Left renal pelvis (tissue), 4 donors: ENCODE results near the gene SAMHD1. TPM values are rescaled to one million over a fixed set of nuclear protein-coding genes. Genes with fewer than 3 reads are reported as not detected.
"Not testable (repeated sequence)": the region's sequence is repeated elsewhere in the genome, so short reads cannot be mapped to it uniquely, and the experiment has no call there.

ENCODE experiments used
- DNase-seq, 4 donors: peaks; one replicate each; pipeline ENCODE4 v3.0.0-alpha.2; 2013; ENCODE audit warnings: low read depth in 4 of 4, low spot score in 3 of 4
- polyA plus RNA-seq, 4 donors: library from polyadenylated mRNA; unstranded; fragments of 120-200 nt; gene quantifications; one replicate each; pipeline ENCODE4 v1.2.1, GENCODE V29; 2013; ENCODE audit not compliant: insufficient read length in 4 of 4

SAMHD1 gene
- polyA plus RNA-seq, 4 donors = 21.4 to 32.7 (median 26.3) TPM

- no peak for DNase-seq
These were observed 33.6 kb downstream of the SAMHD1 start for GRCh38 chr20:36917943-36918342.

GRCh38 chr20:36917240-36917639 is 34.3 kb downstream of the SAMHD1 start:
- no peak for DNase-seq

- no peak for DNase-seq
These were observed 35.3 kb downstream of the SAMHD1 start for GRCh38 chr20:36916199-36916598.

- DNase-seq = peak in 1 of 4 donors; percentile 29
These were observed 42.9 kb downstream of the SAMHD1 start for GRCh38 chr20:36908603-36909002.

GRCh38 chr20:36906086-36906485 is 45.4 kb downstream of the SAMHD1 start:
- not testable (repeated sequence) for DNase-seq

- not testable (repeated sequence) for DNase-seq
These were observed 45.9 kb downstream of the SAMHD1 start for GRCh38 chr20:36905566-36905965.

GRCh38 chr20:36904690-36905089 is 46.8 kb downstream of the SAMHD1 start:
- DNase-seq = no peak

- no peak for DNase-seq
These were observed 56.5 kb downstream of the SAMHD1 start for GRCh38 chr20:36895036-36895435.

- DNase-seq = no peak
These were observed 57.7 kb downstream of the SAMHD1 start for GRCh38 chr20:36893801-36894200.

GRCh38 chr20:36891211-36891610 is 60.3 kb downstream of the SAMHD1 start:
- no peak for DNase-seq

- DNase-seq = no peak
These were observed 60.9 kb downstream of the SAMHD1 start for GRCh38 chr20:36890586-36890985.

- no peak for DNase-seq
These were observed 62.5 kb downstream of the SAMHD1 start for GRCh38 chr20:36888880-36889516.

GRCh38 chr20:36887752-36888090 is 63.8 kb downstream of the SAMHD1 start:
- no peak for DNase-seq

- peak in 3 of 4 donors; percentile 67 to 82 (median 73) for DNase-seq
These were observed 64.4 kb downstream of the SAMHD1 start for GRCh38 chr20:36886859-36887751.

- DNase-seq = no peak
These were observed 66.2 kb downstream of the SAMHD1 start for GRCh38 chr20:36885356-36885755.

GRCh38 chr20:36883977-36884535 is 67.5 kb downstream of the SAMHD1 start:
- DNase-seq = no peak

GRCh38 chr20:36881888-36882287 is 69.6 kb downstream of the SAMHD1 start:
- no peak for DNase-seq

GRCh38 chr20:36881331-36881730 is 70.2 kb downstream of the SAMHD1 start:
- DNase-seq = no peak

GRCh38 chr20:36880741-36881250 is 70.7 kb downstream of the SAMHD1 start:
- DNase-seq = no peak

- no peak for DNase-seq
These were observed 72.6 kb downstream of the SAMHD1 start for GRCh38 chr20:36878941-36879340.

GRCh38 chr20:36876473-36876833 is 75.1 kb downstream of the SAMHD1 start:
- no peak for DNase-seq
